Measurements from ENCODE around the gene GIPC2. TPM values are rescaled to one million over a fixed set of nuclear protein-coding genes. Genes with fewer than 3 reads are reported as not detected.

GIPC2 gene
- polyA plus RNA-seq, 1 donor = 77.1 TPM

DNA sequence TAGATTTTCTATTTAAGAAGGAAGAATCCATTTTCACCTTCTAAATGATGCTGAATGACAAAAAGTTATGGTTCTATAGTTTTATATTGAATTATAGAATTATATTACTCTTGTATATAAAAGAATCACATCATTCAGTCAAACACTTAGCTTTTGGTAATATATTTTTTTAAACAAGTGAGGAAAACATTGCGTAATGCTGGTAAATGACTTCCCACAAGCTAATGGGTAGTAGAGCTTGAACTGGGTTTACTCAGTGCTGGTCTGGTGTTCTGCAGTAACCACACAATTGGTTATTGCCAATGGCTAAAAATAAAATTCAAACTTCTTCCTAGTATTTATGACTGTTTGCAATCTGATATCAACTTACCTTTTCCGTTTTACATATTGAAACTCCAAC lies 10.6 kb upstream of the GIPC2 start:
- Histone ChIP-seq H3K4me3 (ENCODE audit: low read length) (no peak overlapping the region), H3K36me3 (ENCODE audit: control insufficient read depth, insufficient read depth, low read length) (no peaks in the 10 kb centered on the region), H3K27me3 (ENCODE audit: control insufficient read depth, insufficient read depth, low read length) (no peaks in the 10 kb centered on the region), H3K4me1 (ENCODE audit: control insufficient read depth, insufficient read depth, low read length) (no peaks in the 10 kb centered on the region), H3K27ac (ENCODE audit: low read length) (no peak overlapping the region), H3K9me3 (ENCODE audit: control insufficient read depth, low read depth, low read length) (no peaks in the 10 kb centered on the region)
- 74% methylated on average over 2 of the region's 2 CpGs for WGBS (ENCODE audit: insufficient coverage, low lambda C conversion rate)
- no peak for DNase-seq

DNA sequence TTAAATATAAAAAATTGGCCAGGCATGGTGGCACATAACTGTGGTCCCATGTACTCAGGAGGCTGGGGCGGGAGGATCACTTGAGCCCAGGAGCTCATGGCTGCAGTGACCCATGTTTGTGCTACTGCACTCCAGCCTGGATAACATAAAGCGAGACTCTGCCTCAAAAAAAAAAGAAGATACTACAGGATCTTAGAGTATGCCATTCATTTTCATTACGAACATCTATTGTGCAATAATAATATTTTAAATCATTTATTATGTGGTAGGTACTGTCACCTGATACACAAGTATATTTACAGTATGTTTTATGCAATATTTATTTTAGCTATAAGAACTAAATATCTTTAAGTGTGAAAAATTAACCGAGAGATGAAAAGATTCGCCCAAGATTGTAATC lies 9.3 kb upstream of the GIPC2 start:
- no peaks in the 10 kb centered on the region for H3K27me3 ChIP-seq (ENCODE audit: control insufficient read depth, insufficient read depth, low read length)
- no peak for DNase-seq
- H3K27ac ChIP-seq (ENCODE audit: low read length) = no peak overlapping the region
- H3K4me3 ChIP-seq (ENCODE audit: low read length) = no peak overlapping the region
- H3K36me3 ChIP-seq (ENCODE audit: control insufficient read depth, insufficient read depth, low read length) = no peaks in the 10 kb centered on the region
- 100% methylated on average over 2 of the region's 5 CpGs for WGBS (ENCODE audit: insufficient coverage, low lambda C conversion rate)
- no peaks in the 10 kb centered on the region for H3K4me1 ChIP-seq (ENCODE audit: control insufficient read depth, insufficient read depth, low read length)
- H3K9me3 ChIP-seq (ENCODE audit: control insufficient read depth, low read depth, low read length) = no peaks in the 10 kb centered on the region

DNA sequence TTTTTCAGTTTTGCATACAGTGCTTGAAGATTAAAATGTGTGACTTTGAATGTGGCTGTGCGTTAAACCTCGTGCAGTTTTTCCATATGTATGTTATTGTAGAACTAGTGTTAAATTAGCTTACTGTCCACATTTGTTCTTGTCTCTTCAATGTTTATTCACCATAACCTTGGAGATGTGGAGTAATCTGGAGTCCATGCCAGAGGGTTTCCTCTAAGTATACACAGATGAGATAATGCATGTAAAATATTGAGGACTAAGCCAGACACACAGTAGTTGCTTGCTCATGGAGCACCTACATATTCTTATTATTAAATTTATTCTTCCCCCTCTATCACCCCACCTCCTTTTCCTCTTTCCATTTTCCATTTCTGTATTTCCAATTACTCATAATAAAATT lies 7.7 kb upstream of the GIPC2 start:
- Histone ChIP-seq H3K36me3 (ENCODE audit: control insufficient read depth, insufficient read depth, low read length) (no peaks in the 10 kb centered on the region), H3K9me3 (ENCODE audit: control insufficient read depth, low read depth, low read length) (no peaks in the 10 kb centered on the region), H3K4me1 (ENCODE audit: control insufficient read depth, insufficient read depth, low read length) (no peaks in the 10 kb centered on the region), H3K27ac (ENCODE audit: low read length) (no peak overlapping the region), H3K27me3 (ENCODE audit: control insufficient read depth, insufficient read depth, low read length) (no peaks in the 10 kb centered on the region), H3K4me3 (ENCODE audit: low read length) (no peak overlapping the region)
- no peak for DNase-seq
- no CpG with 5 or more reads among the region's 2 CpGs for WGBS (ENCODE audit: insufficient coverage, low lambda C conversion rate)

DNA sequence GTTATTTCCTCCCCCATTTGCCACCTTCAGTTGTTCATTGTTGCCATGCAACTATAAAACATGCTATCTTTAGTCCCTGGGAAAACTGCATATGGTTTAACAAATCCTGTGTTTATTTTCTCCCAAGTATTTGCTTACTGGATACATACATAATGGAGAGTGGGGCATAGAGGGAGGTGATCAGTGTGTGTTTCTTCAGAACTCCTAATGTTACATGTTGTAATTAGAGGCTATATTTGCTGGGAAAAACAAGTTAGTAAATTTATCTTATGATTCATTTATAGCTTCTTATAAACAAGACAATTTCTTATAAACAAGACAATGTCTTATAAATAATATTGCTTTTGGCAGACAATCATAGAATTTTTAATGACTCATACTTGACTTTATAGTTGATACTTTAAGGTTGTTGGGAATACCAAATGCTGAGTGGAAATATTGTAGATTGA lies 7.3 kb upstream of the GIPC2 start:
- no peak for DNase-seq
- Histone ChIP-seq H3K4me3 (ENCODE audit: low read length) (no peak overlapping the region), H3K27ac (ENCODE audit: low read length) (no peak overlapping the region)

GRCh38 chr1:78040484-78041089 lies 5.2 kb upstream of the GIPC2 start:
- no peak overlapping the region for H3K27ac ChIP-seq (ENCODE audit: low read length)
- H3K27me3 ChIP-seq (ENCODE audit: control insufficient read depth, insufficient read depth, low read length) = peaks cover 2% of the 10 kb centered on the region
- H3K9me3 ChIP-seq (ENCODE audit: control insufficient read depth, low read depth, low read length) = no peaks in the 10 kb centered on the region
- WGBS (ENCODE audit: insufficient coverage, low lambda C conversion rate) = no CpG with 5 or more reads among the region's 3 CpGs
- H3K4me1 ChIP-seq (ENCODE audit: control insufficient read depth, insufficient read depth, low read length) = peaks cover 14% of the 10 kb centered on the region
- no peak overlapping the region for H3K4me3 ChIP-seq (ENCODE audit: low read length)
- H3K36me3 ChIP-seq (ENCODE audit: control insufficient read depth, insufficient read depth, low read length) = no peaks in the 10 kb centered on the region
- DNase-seq = no peak

More for the DNA sequence above, 7.3 kb upstream of the GIPC2 start:
- H3K4me1 ChIP-seq (ENCODE audit: control insufficient read depth, insufficient read depth, low read length) = peaks cover 3% of the 10 kb centered on the region
- H3K27me3 ChIP-seq (ENCODE audit: control insufficient read depth, insufficient read depth, low read length) = no peaks in the 10 kb centered on the region
- no peaks in the 10 kb centered on the region for H3K36me3 ChIP-seq (ENCODE audit: control insufficient read depth, insufficient read depth, low read length)
- H3K9me3 ChIP-seq (ENCODE audit: control insufficient read depth, low read depth, low read length) = no peaks in the 10 kb centered on the region

GRCh38 chr1:78043436-78043835 lies 2.3 kb upstream of the GIPC2 start:
- no peaks in the 10 kb centered on the region for H3K9me3 ChIP-seq (ENCODE audit: control insufficient read depth, low read depth, low read length)
- no peak for DNase-seq
- H3K4me1 ChIP-seq (ENCODE audit: control insufficient read depth, insufficient read depth, low read length) = peaks cover 18% of the 10 kb centered on the region
- 80% methylated on average over 1 of the region's 3 CpGs for WGBS (ENCODE audit: insufficient coverage, low lambda C conversion rate)
- H3K27ac ChIP-seq (ENCODE audit: low read length) = peak overlapping the region; percentile 31
- no peaks in the 10 kb centered on the region for H3K36me3 ChIP-seq (ENCODE audit: control insufficient read depth, insufficient read depth, low read length)
- H3K4me3 ChIP-seq (ENCODE audit: low read length) = no peak overlapping the region
- peaks cover 10% of the 10 kb centered on the region for H3K27me3 ChIP-seq (ENCODE audit: control insufficient read depth, insufficient read depth, low read length)

GRCh38 chr1:78044796-78045562 lies 787 bp upstream of the GIPC2 start:
- WGBS (ENCODE audit: insufficient coverage, low lambda C conversion rate) = 9% methylated on average over 3 of the region's 14 CpGs
- peak; percentile 72 to 91 for DNase-seq
- peak overlapping the region; percentile 93 for H3K27ac ChIP-seq (ENCODE audit: low read length)

DNA sequence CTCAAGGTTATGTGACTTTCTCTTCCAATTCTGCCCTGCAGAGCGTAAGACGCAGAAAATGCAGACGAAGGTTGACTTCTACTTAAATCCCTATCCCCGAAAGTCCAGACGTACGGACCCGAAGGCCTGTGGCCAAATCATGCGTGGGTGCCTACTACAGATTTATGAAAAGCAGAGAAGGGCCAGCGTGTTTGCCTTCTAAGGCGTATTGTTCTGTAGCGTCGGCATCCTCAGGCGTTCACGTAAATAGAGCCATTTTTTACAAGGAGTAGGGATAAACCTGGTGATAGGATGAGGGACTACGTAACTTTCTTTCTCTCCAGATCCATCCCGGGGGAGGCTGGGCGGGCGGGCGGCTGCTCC lies 222 bp upstream of the GIPC2 start:
- H3K36me3 ChIP-seq (ENCODE audit: control insufficient read depth, insufficient read depth, low read length) = no peaks in the 10 kb centered on the region
- H3K4me1 ChIP-seq (ENCODE audit: control insufficient read depth, insufficient read depth, low read length) = peaks cover 20% of the 10 kb centered on the region
- peak overlapping the region; percentile 93 for H3K27ac ChIP-seq (ENCODE audit: low read length)
- no CpG with 5 or more reads among the region's 19 CpGs for WGBS (ENCODE audit: insufficient coverage, low lambda C conversion rate)
- no peak for DNase-seq
- peak overlapping the region; percentile 77 for H3K4me3 ChIP-seq (ENCODE audit: low read length)
- H3K9me3 ChIP-seq (ENCODE audit: control insufficient read depth, low read depth, low read length) = no peaks in the 10 kb centered on the region
- peaks cover 10% of the 10 kb centered on the region for H3K27me3 ChIP-seq (ENCODE audit: control insufficient read depth, insufficient read depth, low read length)

More at GRCh38 chr1:78044796-78045562, 787 bp upstream of the GIPC2 start:
- Histone ChIP-seq H3K4me1 (ENCODE audit: control insufficient read depth, insufficient read depth, low read length) (peaks cover 20% of the 10 kb centered on the region), H3K27me3 (ENCODE audit: control insufficient read depth, insufficient read depth, low read length) (peaks cover 10% of the 10 kb centered on the region), H3K9me3 (ENCODE audit: control insufficient read depth, low read depth, low read length) (no peaks in the 10 kb centered on the region), H3K4me3 (ENCODE audit: low read length) (peak overlapping the region; percentile 77), H3K36me3 (ENCODE audit: control insufficient read depth, insufficient read depth, low read length) (no peaks in the 10 kb centered on the region)

GRCh38 chr1:78047106-78047505 lies 1.3 kb downstream of the GIPC2 start:
- 53% methylated on average over 4 of the region's 5 CpGs for WGBS (ENCODE audit: insufficient coverage, low lambda C conversion rate)
- peak in 1 of 2 donors; percentile 53 for DNase-seq
- peak overlapping the region; percentile 77 for H3K4me3 ChIP-seq (ENCODE audit: low read length)

DNA sequence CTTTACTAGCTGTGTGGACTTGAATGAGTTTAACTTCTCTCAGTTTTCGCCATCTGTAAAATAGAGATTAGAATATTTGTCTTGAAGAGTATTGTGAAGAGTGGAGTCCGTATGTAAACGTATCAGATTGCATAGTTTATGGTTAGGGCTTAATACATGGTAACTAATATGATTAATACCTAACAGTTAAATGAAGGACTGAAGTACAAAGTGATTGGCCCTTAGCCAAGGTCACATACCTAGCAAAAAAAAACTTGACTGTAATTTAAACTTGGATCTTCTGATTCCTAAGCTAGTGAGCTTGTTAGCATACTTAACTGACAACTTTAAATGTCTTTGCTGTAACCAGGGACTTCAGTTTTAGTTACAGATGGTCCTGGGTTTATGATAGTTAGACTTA lies 1.9 kb downstream of the GIPC2 start:
- peak overlapping the region; percentile 93 for H3K27ac ChIP-seq (ENCODE audit: low read length)

More at GRCh38 chr1:78047106-78047505, 1.3 kb downstream of the GIPC2 start:
- H3K36me3 ChIP-seq (ENCODE audit: control insufficient read depth, insufficient read depth, low read length) = no peaks in the 10 kb centered on the region
- peaks cover 20% of the 10 kb centered on the region for H3K4me1 ChIP-seq (ENCODE audit: control insufficient read depth, insufficient read depth, low read length)
- no peaks in the 10 kb centered on the region for H3K9me3 ChIP-seq (ENCODE audit: control insufficient read depth, low read depth, low read length)
- peaks cover 10% of the 10 kb centered on the region for H3K27me3 ChIP-seq (ENCODE audit: control insufficient read depth, insufficient read depth, low read length)
- peak overlapping the region; percentile 93 for H3K27ac ChIP-seq (ENCODE audit: low read length)

More for the DNA sequence above, 1.9 kb downstream of the GIPC2 start:
- peak in 1 of 2 donors; percentile 71 for DNase-seq
- Histone ChIP-seq H3K27me3 (ENCODE audit: control insufficient read depth, insufficient read depth, low read length) (peaks cover 10% of the 10 kb centered on the region), H3K4me3 (ENCODE audit: low read length) (peak overlapping the region; percentile 77), H3K4me1 (ENCODE audit: control insufficient read depth, insufficient read depth, low read length) (peaks cover 20% of the 10 kb centered on the region), H3K9me3 (ENCODE audit: control insufficient read depth, low read depth, low read length) (no peaks in the 10 kb centered on the region), H3K36me3 (ENCODE audit: control insufficient read depth, insufficient read depth, low read length) (no peaks in the 10 kb centered on the region)
- WGBS (ENCODE audit: insufficient coverage, low lambda C conversion rate) = 18% methylated on average over 2 of the region's 3 CpGs

All from large intestine (tissue), 3 donors.